IMR-90 (cell line): ENCODE results near the gene KIF6. TPM values are rescaled to one million over a fixed set of nuclear protein-coding genes. Genes with fewer than 3 reads are reported as not detected.

Source experiments
- ATAC-seq: fragments of 200-7000 bp; cut with Tn5 transposase; 2 replicates; pipeline ENCODE4 v1.9.1; 2020; ENCODE audit warnings: low read depth, mild to moderate bottlenecking, moderate library complexity
- BruUV-seq: library from RNA; stranded (reverse); fragments of 400-500 nt; replicated peaks from 2 replicates; lab custom pipeline; 2021; lab: Mats Ljungman, UMichigan
- CTCF ChIA-PET: fragments of 300-600 bp; formaldehyde crosslinking; extraction: SDS; loops from one replicate; lab custom pipeline; 2021; ENCODE audit warnings: antibody characterized with exemption; lab: Yijun Ruan, JAX
- POLR2A ChIA-PET: fragments of 300-600 bp; sonication (Branson Sonifier 250); formaldehyde crosslinking; loops from one replicate; lab custom pipeline; 2022; ENCODE audit warnings: antibody characterized with exemption; ENCODE audit not compliant: unreplicated experiment; lab: Charles Lee
- DNase-seq: peaks from one replicate; pipeline ENCODE4 v3.0.0; 2013
- H2AFZ ChIP-seq: replicated peaks from 2 replicates; pipeline ENCODE3; 2013; ENCODE audit warnings: low read length, mild to moderate bottlenecking; ENCODE audit not compliant: poor library complexity
- H2AK5ac ChIP-seq: 2 replicates; pipeline ENCODE4 v1.6.1; 2013; ENCODE audit warnings: low read depth, low read length, inconsistent platforms
- H2AK9ac ChIP-seq: replicated peaks from 2 replicates; pipeline ENCODE3; 2013; ENCODE audit warnings: mild to moderate bottlenecking, low read depth, low read length, moderate library complexity; ENCODE audit not compliant: poor library complexity
- H2BK120ac ChIP-seq: 2 replicates; pipeline ENCODE4 v1.6.1; 2013; ENCODE audit warnings: low read depth, low read length, inconsistent platforms
- H2BK15ac ChIP-seq: 3 replicates; pipeline ENCODE4 v1.6.1; 2013; ENCODE audit warnings: low read depth, low read length, inconsistent platforms
- H2BK20ac ChIP-seq: 2 replicates; pipeline ENCODE4 v1.6.1; 2013; ENCODE audit warnings: low read depth, mild to moderate bottlenecking, inconsistent platforms, low read length, moderate library complexity
- H2BK5ac ChIP-seq: 2 replicates; pipeline ENCODE4 v1.6.1; 2013; ENCODE audit warnings: mild to moderate bottlenecking, low read depth, low read length, inconsistent platforms; ENCODE audit not compliant: poor library complexity, severe bottlenecking
- H3K14ac ChIP-seq: replicated peaks from 2 replicates; pipeline ENCODE4 v1.6.1; 2013; ENCODE audit warnings: low read depth, low read length, inconsistent platforms
- H3K18ac ChIP-seq: 2 replicates; pipeline ENCODE4 v1.6.1; 2013; ENCODE audit warnings: low read depth, low read length, control low read depth
- H3K23ac ChIP-seq: 2 replicates; pipeline ENCODE4 v1.6.1; 2013; ENCODE audit warnings: low read depth, low read length, inconsistent platforms
- H3K27ac ChIP-seq: 2 replicates; pipeline ENCODE4 v1.5.1; 2013; ENCODE audit warnings: mild to moderate bottlenecking, control low read depth, low read length; ENCODE audit not compliant: insufficient read depth
- H3K27me3 ChIP-seq: 2 replicates; pipeline ENCODE4 v1.6.1; 2013; ENCODE audit warnings: low read length; ENCODE audit not compliant: control insufficient read depth, insufficient read depth
- H3K36me3 ChIP-seq: 2 replicates; pipeline ENCODE4 v1.6.1; 2013; ENCODE audit warnings: low read length, mixed read lengths; ENCODE audit not compliant: control insufficient read depth, insufficient read depth
- H3K4ac ChIP-seq: 2 replicates; pipeline ENCODE4 v1.6.1; 2013; ENCODE audit warnings: low read depth, low read length, inconsistent platforms
- H3K4me1 ChIP-seq: 2 replicates; pipeline ENCODE4 v1.6.1; 2013; ENCODE audit warnings: low read length, mixed read lengths; ENCODE audit not compliant: control insufficient read depth, insufficient read depth
- H3K4me2 ChIP-seq: 2 replicates; pipeline ENCODE4 v1.6.1; 2013; ENCODE audit warnings: low read depth, mild to moderate bottlenecking, control low read depth, low read length, moderate library complexity
- H3K4me3 ChIP-seq: 2 replicates; pipeline ENCODE4 v1.5.1; 2013; ENCODE audit warnings: low read depth, mild to moderate bottlenecking, control low read depth, low read length, moderate library complexity; ENCODE audit not compliant: insufficient read depth
- H3K56ac ChIP-seq: 2 replicates; pipeline ENCODE4 v1.6.1; 2013; ENCODE audit warnings: low read length, inconsistent platforms; ENCODE audit not compliant: insufficient read depth; ENCODE audit errors: extremely low read depth
- H3K79me1 ChIP-seq, 2 experiments: 2 replicates each; pipeline ENCODE4 v1.6.1; 2013; ENCODE audit warnings: low read length in 2 of 2, inconsistent platforms in 1 of 2, low read depth in 1 of 2
- H3K9ac ChIP-seq: 2 replicates; pipeline ENCODE4 v1.6.1; 2013; ENCODE audit warnings: low read depth, low read length, control low read depth
- H3K9me1 ChIP-seq: 2 replicates; pipeline ENCODE4 v1.6.1; 2013; ENCODE audit warnings: low read length, inconsistent platforms; ENCODE audit not compliant: insufficient read depth
- H3K9me3 ChIP-seq: 2 replicates; pipeline ENCODE4 v1.6.1; 2013; ENCODE audit warnings: low read length; ENCODE audit not compliant: control insufficient read depth, insufficient read depth
- H4K20me1 ChIP-seq: 2 replicates; pipeline ENCODE4 v1.6.1; 2013; ENCODE audit warnings: low read length, inconsistent platforms; ENCODE audit not compliant: insufficient read depth
- H4K5ac ChIP-seq: 2 replicates; pipeline ENCODE4 v1.6.1; 2013; ENCODE audit warnings: mild to moderate bottlenecking, low read depth, low read length, control low read depth
- H4K8ac ChIP-seq, 2 experiments: 2 replicates each; pipeline ENCODE4 v1.6.1; 2013; ENCODE audit warnings: low read depth in 2 of 2, low read length in 2 of 2, control low read depth in 1 of 2, inconsistent platforms in 1 of 2
- H4K91ac ChIP-seq: 2 replicates; pipeline ENCODE4 v1.6.1; 2013; ENCODE audit warnings: low read depth, low read length, inconsistent platforms; ENCODE audit not compliant: insufficient read depth
- BHLHE40 ChIP-seq: fragments of 150-350 bp; IDR thresholded peaks from 2 replicates; pipeline ENCODE4 v1.6.1; 2016; ENCODE audit warnings: mild to moderate bottlenecking, low read depth, low read length
- CEBPB ChIP-seq: IDR thresholded peaks from 2 replicates; pipeline ENCODE4 v1.6.1; 2012; ENCODE audit warnings: low read depth, low read length, improper control_type of control experiment
- CHD1 ChIP-seq: IDR thresholded peaks from 2 replicates; pipeline ENCODE4 v1.6.1; 2012; ENCODE audit warnings: low read depth, low read length, improper control_type of control experiment
- FOS ChIP-seq: fragments of 150-350 bp; IDR thresholded peaks from 2 replicates; pipeline ENCODE4 v1.6.1; 2016; ENCODE audit warnings: low read depth, low read length
- MAZ ChIP-seq: IDR thresholded peaks from 2 replicates; pipeline ENCODE4 v1.6.1; 2012; ENCODE audit warnings: low read depth, mild to moderate bottlenecking, low read length, improper control_type of control experiment, moderate library complexity, borderline replicate concordance
- MXI1 ChIP-seq: IDR thresholded peaks from 2 replicates; pipeline ENCODE4 v1.6.1; 2012; ENCODE audit warnings: low read depth, mild to moderate bottlenecking, low read length, moderate library complexity, borderline replicate concordance
- NFE2L2 ChIP-seq: fragments of 150-350 bp; IDR thresholded peaks from 2 replicates; pipeline ENCODE4 v1.6.1; 2016; ENCODE audit warnings: low read depth, mild to moderate bottlenecking, low read length
- RAD21 ChIP-seq: IDR thresholded peaks from 2 replicates; pipeline ENCODE4 v1.6.1; 2012; ENCODE audit warnings: low read length, improper control_type of control experiment
- RCOR1 ChIP-seq: IDR thresholded peaks from 2 replicates; pipeline ENCODE4 v1.6.1; 2012; ENCODE audit warnings: mild to moderate bottlenecking, low read length, improper control_type of control experiment; ENCODE audit not compliant: insufficient replicate concordance
- RFX5 ChIP-seq: IDR thresholded peaks from 2 replicates; pipeline ENCODE4 v1.8.0; 2012; ENCODE audit warnings: low read depth, mild to moderate bottlenecking, low read length, moderate library complexity
- SMC3 ChIP-seq: fragments of 150-350 bp; IDR thresholded peaks from 2 replicates; pipeline ENCODE4 v1.6.1; 2016; ENCODE audit warnings: low read depth, mild to moderate bottlenecking, antibody characterized with exemption, low read length, moderate library complexity
- WGBS, 2 experiments: methylation state at CpG; one replicate each; pipeline versions ENCODE4 v1.1.5 to v1.1.7; 2013; ENCODE audit warnings: missing lambda C conversion rate in 2 of 2; ENCODE audit not compliant: insufficient read length in 1 of 2; ENCODE audit errors: extremely low coverage in 2 of 2; 5-methylcytosine and 5-hydroxymethylcytosine counted together
- dilution Hi-C: fragments of 300-500 bp; cut with HindIII; formaldehyde crosslinking; loops from one replicate; pipeline ENCODE4 v1.14.3; 2018; ENCODE audit warnings: low sequenced_read_pairs; ENCODE audit not compliant: unreplicated experiment
- in situ Hi-C: fragments of 300-500 bp; cut with MboI; formaldehyde crosslinking; loops from 3 replicates; pipeline ENCODE4 v1.14.3; 2019; ENCODE audit warnings: low sequenced_read_pairs, inconsistent platforms, mixed read lengths
- intact Hi-C: fragments of 100-400 bp; cut with micrococcal nuclease; formaldehyde crosslinking; loops from 2 replicates; pipeline ENCODE4 v1.10.0; 2022
- polyA plus RNA-seq, 3 experiments: library from polyadenylated mRNA; depleted of rRNA; stranded (reverse); fragments of >200 nt; gene quantifications; 2 replicates each; pipeline ENCODE4 v1.2.3, GENCODE V29; 2012; ENCODE audit warnings: low replicate concordance in 1 of 3
- total RNA-seq: library from RNA; depleted of rRNA; stranded (reverse); fragments of >200 nt; gene quantifications from 2 replicates; pipeline ENCODE4 v1.2.3, GENCODE V29; 2012
- TF ChIP-seq, protein P1 (sequence below): conservative IDR thresholded peaks from 2 replicates; pipeline ENCODE4 v1.5.1; 2012; ENCODE audit warnings: mild to moderate bottlenecking, low read depth, low read length, improper control_type of control experiment
- TF ChIP-seq, protein P2 (sequence below): fragments of 150-350 bp; IDR thresholded peaks from 2 replicates; pipeline ENCODE4 v1.6.1; 2016; ENCODE audit warnings: low read depth, mild to moderate bottlenecking, low read length, moderate library complexity, borderline replicate concordance

Gene KIF6
- total and polyA plus RNA-seq, 2 of the 4 experiments (the other 2 are of a cell fraction) = under 0.01 to 0.10 TPM

DNA sequence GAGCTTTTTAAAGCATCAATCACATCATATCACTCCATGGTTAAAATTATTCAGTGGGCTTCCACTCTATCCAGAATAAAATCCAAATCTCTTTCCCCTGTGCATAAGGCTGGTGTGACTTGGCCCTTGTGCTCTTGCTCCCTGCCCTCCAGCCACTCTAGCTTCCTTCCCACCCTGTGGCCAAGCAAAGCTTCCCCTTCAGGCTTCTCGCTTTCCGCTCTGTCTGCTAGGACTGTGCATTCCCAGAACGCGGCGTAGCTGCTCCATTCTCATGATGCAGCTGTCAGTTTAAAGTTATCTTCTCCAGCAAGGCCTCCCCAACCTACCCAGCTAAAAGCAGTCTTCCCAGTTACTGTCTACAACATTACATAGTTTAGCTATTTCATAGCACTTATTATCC, 383.3 kb downstream of the KIF6 start:
- no CpG with 5 or more reads among the region's 5 CpGs for WGBS, 2 experiments
- in situ Hi-C loops (loop anchor here (10.0 kb wide), 1 partner anchor 973 kb away; no protein-coding TSS in a partner anchor), intact Hi-C loops (loop anchor here (10.0 kb wide), 2 partner anchors 1683 to 1723 kb away; no protein-coding TSS in a partner anchor), dilution Hi-C loops (no loop called here)
- no peak overlapping the region for H3K4ac ChIP-seq
- no peak overlapping the region for H4K91ac ChIP-seq
- no peaks in the 10 kb centered on the region for H4K20me1 ChIP-seq
- no peak overlapping the region for H2BK15ac ChIP-seq
- no peaks in the 10 kb centered on the region for H3K9me3 ChIP-seq
- no peak overlapping the region for H2BK5ac ChIP-seq
- H3K9me1 ChIP-seq = no peaks in the 10 kb centered on the region
- no peaks in the 10 kb centered on the region for H3K79me1 ChIP-seq
- H3K14ac ChIP-seq = no peak overlapping the region
- no peak overlapping the region for H3K9ac ChIP-seq
- no peak overlapping the region for H3K18ac ChIP-seq
- ChIA-PET POLR2A (no interaction called here), CTCF (no interaction called here)
- no peak overlapping the region for H3K27ac ChIP-seq
- H2BK120ac ChIP-seq = no peak overlapping the region
- no peak for TF ChIP-seq RFX5
- no peak for TF ChIP-seq BHLHE40
- no peak for TF ChIP-seq FOS
- no peak for TF ChIP-seq CHD1
- no peak for TF ChIP-seq RCOR1
- no peak for TF ChIP-seq NFE2L2
- TF ChIP-seq, protein P1, sequence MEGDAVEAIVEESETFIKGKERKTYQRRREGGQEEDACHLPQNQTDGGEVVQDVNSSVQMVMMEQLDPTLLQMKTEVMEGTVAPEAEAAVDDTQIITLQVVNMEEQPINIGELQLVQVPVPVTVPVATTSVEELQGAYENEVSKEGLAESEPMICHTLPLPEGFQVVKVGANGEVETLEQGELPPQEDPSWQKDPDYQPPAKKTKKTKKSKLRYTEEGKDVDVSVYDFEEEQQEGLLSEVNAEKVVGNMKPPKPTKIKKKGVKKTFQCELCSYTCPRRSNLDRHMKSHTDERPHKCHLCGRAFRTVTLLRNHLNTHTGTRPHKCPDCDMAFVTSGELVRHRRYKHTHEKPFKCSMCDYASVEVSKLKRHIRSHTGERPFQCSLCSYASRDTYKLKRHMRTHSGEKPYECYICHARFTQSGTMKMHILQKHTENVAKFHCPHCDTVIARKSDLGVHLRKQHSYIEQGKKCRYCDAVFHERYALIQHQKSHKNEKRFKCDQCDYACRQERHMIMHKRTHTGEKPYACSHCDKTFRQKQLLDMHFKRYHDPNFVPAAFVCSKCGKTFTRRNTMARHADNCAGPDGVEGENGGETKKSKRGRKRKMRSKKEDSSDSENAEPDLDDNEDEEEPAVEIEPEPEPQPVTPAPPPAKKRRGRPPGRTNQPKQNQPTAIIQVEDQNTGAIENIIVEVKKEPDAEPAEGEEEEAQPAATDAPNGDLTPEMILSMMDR = no peak
- no peak for TF ChIP-seq RAD21
- no peak for TF ChIP-seq MAZ
- no peak for TF ChIP-seq SMC3
- TF ChIP-seq, protein P2, sequence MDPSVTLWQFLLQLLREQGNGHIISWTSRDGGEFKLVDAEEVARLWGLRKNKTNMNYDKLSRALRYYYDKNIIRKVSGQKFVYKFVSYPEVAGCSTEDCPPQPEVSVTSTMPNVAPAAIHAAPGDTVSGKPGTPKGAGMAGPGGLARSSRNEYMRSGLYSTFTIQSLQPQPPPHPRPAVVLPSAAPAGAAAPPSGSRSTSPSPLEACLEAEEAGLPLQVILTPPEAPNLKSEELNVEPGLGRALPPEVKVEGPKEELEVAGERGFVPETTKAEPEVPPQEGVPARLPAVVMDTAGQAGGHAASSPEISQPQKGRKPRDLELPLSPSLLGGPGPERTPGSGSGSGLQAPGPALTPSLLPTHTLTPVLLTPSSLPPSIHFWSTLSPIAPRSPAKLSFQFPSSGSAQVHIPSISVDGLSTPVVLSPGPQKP = no peak
- no peak for TF ChIP-seq CEBPB
- no peak for TF ChIP-seq MXI1
- H2AFZ ChIP-seq = no peak overlapping the region
- no peak overlapping the region for H3K4me3 ChIP-seq
- no peak for ATAC-seq
- no peak for DNase-seq
- H2AK9ac ChIP-seq = no peak overlapping the region
- BruUV-seq = no TSS peak
- no peak overlapping the region for H3K56ac ChIP-seq
- no peak overlapping the region for H4K8ac ChIP-seq
- no peaks in the 10 kb centered on the region for H3K4me1 ChIP-seq
- H2BK20ac ChIP-seq = no peak overlapping the region
- no peak overlapping the region for H3K23ac ChIP-seq
- no peak overlapping the region for H3K4me2 ChIP-seq
- no peak overlapping the region for H2AK5ac ChIP-seq
- H3K27me3 ChIP-seq = peaks cover 2% of the 10 kb centered on the region; the same call in 1 of the 2 replicates
- H3K36me3 ChIP-seq = no peaks in the 10 kb centered on the region
- H4K5ac ChIP-seq = no peak overlapping the region
